Erythroblast (primary cell): ENCODE measurements around the gene MACROD2.

ENCODE experiments used
- GATA1 ChIP-seq: IDR thresholded peaks from 2 replicates; pipeline ENCODE4 v1.6.1; 2011; ENCODE audit warnings: low read depth, mild to moderate bottlenecking, control low read depth, low read length, moderate library complexity
- POLR2A ChIP-seq: IDR thresholded peaks from 2 replicates; pipeline ENCODE4 v1.6.1; 2011; ENCODE audit warnings: mild to moderate bottlenecking, low read length

- TF ChIP-seq POLR2A: no peak
- TF ChIP-seq GATA1: no peak
Observed at GRCh38 chr20:15064741-15065140, 1069.4 kb downstream of the MACROD2 start.
